AG10803 (cell line): Measurements from ENCODE around the gene GRIP1.

Source experiments
- DNase-seq: peaks from one replicate; pipeline ENCODE4 v3.0.0; 2010; ENCODE audit warnings: low read depth
- H3K4me3 ChIP-seq: 2 replicates; pipeline ENCODE4 v1.5.1; 2011; ENCODE audit warnings: mild to moderate bottlenecking, low read length, control low read depth
- CTCF ChIP-seq: conservative IDR thresholded peaks from 2 replicates; pipeline ENCODE4 v1.5.1; 2011; ENCODE audit warnings: mild to moderate bottlenecking, low read length, control low read depth, inconsistent platforms

The GRIP1 gene

GRCh38 chr12:66388517-66388916 is 290.4 kb downstream of the GRIP1 start:
- DNase-seq: no peak
- no peak for TF ChIP-seq CTCF
- H3K4me3 ChIP-seq: no peak overlapping the region

- H3K4me3 ChIP-seq: no peak overlapping the region
- TF ChIP-seq CTCF: no peak
- DNase-seq: peak; percentile 15
These were observed 291.8 kb downstream of the GRIP1 start for GRCh38 chr12:66387117-66387516.

GRCh38 chr12:66380769-66381535 is 297.9 kb downstream of the GRIP1 start:
- no peak for TF ChIP-seq CTCF
- no peak for DNase-seq
- H3K4me3 ChIP-seq: no peak overlapping the region

GRCh38 chr12:66379616-66380015 is 299.3 kb downstream of the GRIP1 start:
- H3K4me3 ChIP-seq: no peak overlapping the region
- no peak for DNase-seq
- no peak for TF ChIP-seq CTCF

GRCh38 chr12:66375560-66375959 is 303.3 kb downstream of the GRIP1 start:
- no peak for TF ChIP-seq CTCF
- no peak overlapping the region for H3K4me3 ChIP-seq
- DNase-seq: no peak

- DNase-seq: no peak
- TF ChIP-seq CTCF: no peak
- no peak overlapping the region for H3K4me3 ChIP-seq
These were observed 306.9 kb downstream of the GRIP1 start for GRCh38 chr12:66371982-66372381.

GRCh38 chr12:66367015-66367667 is 311.7 kb downstream of the GRIP1 start:
- DNase-seq: no peak
- H3K4me3 ChIP-seq: no peak overlapping the region
- TF ChIP-seq CTCF: no peak
